GM12874 (cell line): ENCODE results near the gene RALA.
A peak's percentile ranks its signal among the peaks of the same experiment; 100 is the strongest.

Experiments
- TF ChIP-seq, protein P1 (sequence below): IDR thresholded peaks from 2 replicates; pipeline ENCODE4 v1.5.1; 2011; ENCODE audit warnings: low read depth, mild to moderate bottlenecking, control low read depth, low read length, moderate library complexity; ENCODE audit not compliant: insufficient read depth

Gene RALA

DNA sequence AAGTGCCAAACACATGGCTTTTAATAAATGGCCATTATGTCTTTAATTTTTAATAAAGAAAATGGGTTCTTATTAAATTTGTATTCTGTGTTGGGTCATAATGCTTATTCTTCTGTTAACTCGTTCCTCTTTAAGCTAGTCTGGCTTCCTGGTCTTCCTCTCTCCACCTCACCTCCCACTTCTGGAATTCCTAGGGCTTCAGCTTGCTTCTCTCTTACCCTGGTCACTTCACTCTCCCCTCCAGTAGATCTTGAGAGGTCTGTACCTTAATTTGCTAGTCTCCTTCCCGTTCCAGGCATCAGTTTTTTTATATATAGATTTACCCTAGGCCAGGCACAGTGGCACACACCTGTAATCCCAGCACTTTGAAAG is 111.2 kb downstream of the RALA start:
- TF ChIP-seq, protein P1, sequence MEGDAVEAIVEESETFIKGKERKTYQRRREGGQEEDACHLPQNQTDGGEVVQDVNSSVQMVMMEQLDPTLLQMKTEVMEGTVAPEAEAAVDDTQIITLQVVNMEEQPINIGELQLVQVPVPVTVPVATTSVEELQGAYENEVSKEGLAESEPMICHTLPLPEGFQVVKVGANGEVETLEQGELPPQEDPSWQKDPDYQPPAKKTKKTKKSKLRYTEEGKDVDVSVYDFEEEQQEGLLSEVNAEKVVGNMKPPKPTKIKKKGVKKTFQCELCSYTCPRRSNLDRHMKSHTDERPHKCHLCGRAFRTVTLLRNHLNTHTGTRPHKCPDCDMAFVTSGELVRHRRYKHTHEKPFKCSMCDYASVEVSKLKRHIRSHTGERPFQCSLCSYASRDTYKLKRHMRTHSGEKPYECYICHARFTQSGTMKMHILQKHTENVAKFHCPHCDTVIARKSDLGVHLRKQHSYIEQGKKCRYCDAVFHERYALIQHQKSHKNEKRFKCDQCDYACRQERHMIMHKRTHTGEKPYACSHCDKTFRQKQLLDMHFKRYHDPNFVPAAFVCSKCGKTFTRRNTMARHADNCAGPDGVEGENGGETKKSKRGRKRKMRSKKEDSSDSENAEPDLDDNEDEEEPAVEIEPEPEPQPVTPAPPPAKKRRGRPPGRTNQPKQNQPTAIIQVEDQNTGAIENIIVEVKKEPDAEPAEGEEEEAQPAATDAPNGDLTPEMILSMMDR: no peak

DNA sequence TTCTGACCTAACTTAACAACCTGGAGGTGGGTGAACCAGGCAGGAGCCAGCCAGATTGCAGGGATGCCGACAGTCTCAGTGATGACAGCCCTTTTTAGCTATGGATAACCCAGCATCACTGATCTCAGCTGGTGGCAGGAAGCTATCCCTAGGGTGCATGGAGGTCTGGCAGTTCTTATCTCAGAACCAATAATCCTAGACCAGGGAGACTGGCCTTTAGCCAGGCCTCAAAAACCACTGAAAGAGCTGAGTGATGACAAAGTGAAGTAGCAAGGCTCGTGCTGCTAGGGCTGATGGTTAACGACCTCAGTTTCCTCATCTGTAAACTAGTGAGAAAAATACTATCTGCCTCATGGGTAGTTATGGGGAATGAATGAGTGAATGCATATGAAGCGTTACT is 112.5 kb downstream of the RALA start:
- TF ChIP-seq, protein P1: no peak

DNA sequence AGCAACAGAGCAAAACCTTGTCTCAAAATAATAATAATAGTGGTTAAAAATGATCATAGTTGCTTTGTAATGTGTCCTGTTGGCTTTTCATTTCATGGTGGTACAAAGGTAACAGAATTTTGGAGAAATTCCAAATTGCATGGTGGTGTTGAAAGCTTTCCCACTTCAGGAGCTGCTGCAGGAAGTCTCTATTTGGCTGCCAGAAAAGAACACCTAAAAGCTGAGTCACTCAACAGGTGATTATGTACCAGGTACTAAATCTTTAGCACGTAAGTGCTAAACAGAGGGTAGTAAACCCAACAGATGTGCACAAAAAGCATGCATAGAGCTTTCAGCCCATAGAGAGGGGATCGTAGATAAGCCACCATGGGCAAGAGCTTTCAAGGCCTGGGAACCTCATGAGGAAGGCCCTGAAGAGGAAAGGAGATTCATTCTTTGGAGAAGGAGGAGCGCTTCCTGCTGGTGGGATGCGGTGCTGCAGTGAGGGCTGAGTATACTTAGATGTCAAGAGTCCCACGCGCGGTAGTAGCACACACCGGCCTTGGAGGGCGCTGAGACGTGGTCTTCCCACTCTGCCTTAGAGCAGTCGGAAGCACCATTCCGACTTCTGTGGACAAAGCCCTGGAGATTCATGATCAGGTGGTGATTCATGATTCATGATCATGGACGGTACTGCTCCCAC is 118.7 kb downstream of the RALA start:
- TF ChIP-seq, protein P1: peak; percentile 66

DNA sequence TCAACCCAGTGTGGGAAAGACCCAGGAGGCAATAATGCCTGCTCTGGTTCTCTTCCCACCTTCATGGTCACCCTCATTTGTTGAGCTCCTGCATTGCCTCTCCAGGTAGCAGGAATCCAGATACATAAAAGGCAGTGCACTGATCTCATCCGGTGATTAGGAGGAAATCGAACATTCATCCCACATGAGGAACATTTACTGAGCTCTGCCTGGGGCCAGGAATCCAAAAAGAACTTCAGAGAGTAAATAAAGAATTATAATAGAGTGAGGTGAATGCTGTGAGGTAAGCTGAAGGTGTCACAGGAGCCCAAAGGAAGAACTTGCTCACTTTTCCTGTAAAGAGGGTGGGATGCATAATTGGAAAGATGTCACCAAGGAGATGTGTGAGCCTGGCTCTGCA is 121.2 kb downstream of the RALA start:
- TF ChIP-seq, protein P1: no peak

DNA sequence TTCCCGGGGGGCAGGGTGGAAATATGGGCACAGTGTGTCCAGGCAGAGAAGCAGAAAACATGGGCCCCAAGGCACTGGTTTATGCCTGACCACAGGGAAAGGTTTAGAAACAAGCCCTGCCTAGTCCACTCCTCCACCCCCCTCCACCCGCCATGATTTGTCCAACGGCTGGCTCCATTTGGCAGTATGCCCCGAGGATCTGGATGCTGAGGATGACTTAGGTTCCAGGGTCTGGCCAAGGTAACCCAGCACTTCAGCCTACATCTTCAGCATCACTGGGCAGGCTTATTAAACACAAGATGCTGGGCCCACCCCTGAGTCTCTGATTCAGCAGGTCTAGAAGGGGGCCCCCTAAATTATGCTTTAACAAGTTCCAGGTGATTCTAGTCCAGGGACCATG is 121.9 kb downstream of the RALA start:
- TF ChIP-seq, protein P1: no peak

DNA sequence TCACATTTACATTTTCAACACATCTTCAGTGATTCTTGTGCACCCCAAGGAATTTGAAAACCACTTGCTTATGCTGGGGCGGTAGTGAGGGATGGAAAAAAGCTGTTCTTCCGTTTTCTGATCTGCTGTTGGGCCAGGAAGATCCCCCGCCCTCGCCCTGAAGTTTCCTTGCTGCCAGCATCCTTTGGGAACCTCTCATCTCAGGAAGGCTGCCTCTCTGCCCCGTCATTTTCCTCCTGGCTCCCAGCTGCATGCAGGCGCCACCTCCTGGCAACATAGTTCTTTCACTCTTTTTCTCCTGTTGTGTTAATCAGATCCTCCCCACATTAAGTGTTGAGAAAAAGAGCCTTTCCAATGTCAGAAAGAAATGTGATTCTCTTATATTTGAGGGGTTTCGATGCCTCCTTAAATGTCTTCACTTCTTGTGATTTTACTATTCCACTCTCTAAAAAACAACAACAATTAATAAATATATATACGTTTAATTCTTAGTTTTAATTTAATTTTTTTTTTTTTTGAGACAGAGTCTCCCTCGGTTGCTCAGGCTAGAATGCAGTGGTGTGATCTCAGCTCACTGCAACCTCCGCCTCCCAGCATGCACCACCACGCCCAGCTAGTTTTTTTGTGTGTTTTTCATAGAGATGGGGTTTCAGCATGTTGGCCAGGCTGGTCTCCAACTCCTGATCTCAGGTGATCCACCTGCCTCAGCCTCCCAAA is 122.9 kb downstream of the RALA start:
- TF ChIP-seq, protein P1: peak; percentile 65

DNA sequence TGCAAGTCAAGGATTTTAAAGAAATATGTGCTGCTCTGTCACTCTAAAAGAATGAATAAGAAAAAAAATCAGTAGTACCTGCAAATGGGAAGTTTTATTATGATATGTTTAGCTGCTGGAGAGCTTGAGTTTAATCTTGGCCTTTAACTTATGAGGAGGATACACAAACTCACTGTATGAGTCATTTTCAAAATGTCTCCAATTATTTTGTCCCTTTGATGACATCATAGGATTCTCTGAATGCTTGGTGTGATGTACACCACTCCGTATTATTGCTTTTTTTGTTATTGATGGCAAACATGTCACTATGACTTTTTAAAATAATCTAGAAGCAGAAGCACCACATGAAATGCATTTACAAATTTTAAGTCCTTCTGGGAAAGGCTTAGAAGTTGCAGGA is 125.8 kb downstream of the RALA start:
- TF ChIP-seq, protein P1: no peak
